ENCODE measurements around the gene SNRNP40.

GRCh38 chr1:31302709-31303441, 6.3 kb upstream of the SNRNP40 start:
- TF ChIP-seq POLR2A (IDR thresholded peaks at IDR 0.05; ENCODE audit: low read depth, low read length) (no peak), TAF1 (IDR thresholded peaks at IDR 0.05; ENCODE audit: borderline replicate concordance, low read depth, low read length) (no peak), POLR2AphosphoS5 (IDR thresholded peaks at IDR 0.05; ENCODE audit: low read depth, low read length) (no peak)

Measured in GM12892 (cell line).